HG02973 (cell line): Measurements from ENCODE around the gene PRSS22.

Experiments used
- ATAC-seq: cut with Tn5 transposase; IDR thresholded peaks from one replicate; pipeline ENCODE4 v1.9.1; 2021; ENCODE audit warnings: moderate library complexity; ENCODE audit not compliant: unreplicated experiment

Gene PRSS22

GRCh38 chr16:2852731-2853507 lies 5.1 kb downstream of the PRSS22 start:
- no peak for ATAC-seq

GRCh38 chr16:2852003-2852730 lies 5.8 kb downstream of the PRSS22 start:
- ATAC-seq = no peak

GRCh38 chr16:2848933-2849725 lies 8.8 kb downstream of the PRSS22 start:
- no peak for ATAC-seq

- ATAC-seq = no peak
These were observed 11.3 kb downstream of the PRSS22 start for GRCh38 chr16:2846511-2847310.

GRCh38 chr16:2845116-2845515 lies 12.9 kb downstream of the PRSS22 start:
- no peak for ATAC-seq

- ATAC-seq = no peak
These were observed 14.4 kb downstream of the PRSS22 start for GRCh38 chr16:2843526-2843925.

- ATAC-seq = no peak
These were observed 15.5 kb downstream of the PRSS22 start for GRCh38 chr16:2842340-2843000.

GRCh38 chr16:2841606-2842339 lies 16.2 kb downstream of the PRSS22 start:
- no peak for ATAC-seq

GRCh38 chr16:2840914-2841313 lies 17.1 kb downstream of the PRSS22 start:
- ATAC-seq = no peak

- no peak for ATAC-seq
These were observed 18.1 kb downstream of the PRSS22 start for GRCh38 chr16:2839650-2840450.

GRCh38 chr16:2838928-2839327 lies 19.0 kb downstream of the PRSS22 start:
- no peak for ATAC-seq

- ATAC-seq = no peak
These were observed 21.1 kb downstream of the PRSS22 start for GRCh38 chr16:2836646-2837508.

GRCh38 chr16:2835638-2836493 lies 22.1 kb downstream of the PRSS22 start:
- no peak for ATAC-seq

- no peak for ATAC-seq
These were observed 23.0 kb downstream of the PRSS22 start for GRCh38 chr16:2834968-2835367.

- no peak for ATAC-seq
These were observed 24.2 kb downstream of the PRSS22 start for GRCh38 chr16:2833776-2834175.

GRCh38 chr16:2831203-2831602 lies 26.8 kb downstream of the PRSS22 start:
- no peak for ATAC-seq

GRCh38 chr16:2830355-2830695 lies 27.6 kb downstream of the PRSS22 start:
- no peak for ATAC-seq
